Neural progenitor cell (in vitro differentiated cells): ENCODE data around the gene SSBP4.

Experiments
- EZH2 ChIP-seq: fragments of 200-600 bp; sonication (generic); IDR thresholded peaks from 2 replicates; pipeline ENCODE4 v1.6.1; 2017; ENCODE audit warnings: antibody characterized with exemption, mild to moderate bottlenecking, moderate library complexity
- TF ChIP-seq, protein P1 (sequence below): fragments of 200-600 bp; sonication (generic); IDR thresholded peaks from 2 replicates; pipeline ENCODE4 v1.5.1; 2017; ENCODE audit warnings: antibody characterized with exemption, mild to moderate bottlenecking

DNA sequence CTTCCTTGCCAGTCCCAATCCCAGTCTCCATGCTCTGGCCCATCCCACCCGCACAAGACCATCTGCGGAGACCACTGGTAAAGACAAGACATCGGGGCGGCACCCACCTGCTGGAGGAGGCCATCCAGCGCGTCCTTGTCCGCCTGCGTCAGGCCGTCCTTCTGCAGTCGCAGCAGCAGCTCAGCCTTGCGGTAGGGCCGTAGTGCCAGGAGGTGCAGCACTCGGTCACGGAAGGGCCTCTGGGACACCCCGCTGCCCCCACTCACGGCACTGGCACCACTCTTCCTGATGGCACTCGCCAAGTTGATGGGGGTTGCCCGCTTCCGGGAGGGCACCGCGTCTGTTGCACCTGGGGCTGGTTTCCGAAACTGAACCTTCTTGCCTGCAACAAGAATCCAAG lies 42.3 kb downstream of the SSBP4 start:
- TF ChIP-seq, protein P1, sequence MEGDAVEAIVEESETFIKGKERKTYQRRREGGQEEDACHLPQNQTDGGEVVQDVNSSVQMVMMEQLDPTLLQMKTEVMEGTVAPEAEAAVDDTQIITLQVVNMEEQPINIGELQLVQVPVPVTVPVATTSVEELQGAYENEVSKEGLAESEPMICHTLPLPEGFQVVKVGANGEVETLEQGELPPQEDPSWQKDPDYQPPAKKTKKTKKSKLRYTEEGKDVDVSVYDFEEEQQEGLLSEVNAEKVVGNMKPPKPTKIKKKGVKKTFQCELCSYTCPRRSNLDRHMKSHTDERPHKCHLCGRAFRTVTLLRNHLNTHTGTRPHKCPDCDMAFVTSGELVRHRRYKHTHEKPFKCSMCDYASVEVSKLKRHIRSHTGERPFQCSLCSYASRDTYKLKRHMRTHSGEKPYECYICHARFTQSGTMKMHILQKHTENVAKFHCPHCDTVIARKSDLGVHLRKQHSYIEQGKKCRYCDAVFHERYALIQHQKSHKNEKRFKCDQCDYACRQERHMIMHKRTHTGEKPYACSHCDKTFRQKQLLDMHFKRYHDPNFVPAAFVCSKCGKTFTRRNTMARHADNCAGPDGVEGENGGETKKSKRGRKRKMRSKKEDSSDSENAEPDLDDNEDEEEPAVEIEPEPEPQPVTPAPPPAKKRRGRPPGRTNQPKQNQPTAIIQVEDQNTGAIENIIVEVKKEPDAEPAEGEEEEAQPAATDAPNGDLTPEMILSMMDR: no peak
- no peak for TF ChIP-seq EZH2
